ENCODE measurements around the gene RPL31.

The RPL31 gene

GRCh38 chr2:101041413-101041812 lies 39.3 kb downstream of the RPL31 start:
- Histone ChIP-seq H3K27ac (replicated peaks) (peak overlapping the region; percentile 23; the same call in 1 of the 2 replicates), H3K4me3 (replicated peaks; ENCODE audit: insufficient read depth, low read length) (no peak overlapping the region), H3K27me3 (ENCODE audit: insufficient read depth, poor library complexity, severe bottlenecking) (no peaks in the 10 kb centered on the region)
- peak; percentile 42 to 69 for DNase-seq (ENCODE audit: low read depth in 1 of 2, low spot score in 1 of 2)
- TF ChIP-seq POLR2AphosphoS5 (IDR thresholded peaks at IDR 0.05; ENCODE audit: low read depth) (no peak), SPI1 (IDR thresholded peaks at IDR 0.05; ENCODE audit: borderline replicate concordance, low read depth) (peak; percentile 94), GABPA (IDR thresholded peaks at IDR 0.05; ENCODE audit: low read depth) (no peak)

- no peak overlapping the region for H3K4me3 ChIP-seq (replicated peaks; ENCODE audit: insufficient read depth, low read length)
- H3K27ac ChIP-seq (replicated peaks), result no peak overlapping the region
- no peak for DNase-seq (ENCODE audit: low read depth in 1 of 2, low spot score in 1 of 2)
- no peaks in the 10 kb centered on the region for H3K27me3 ChIP-seq (ENCODE audit: insufficient read depth, poor library complexity, severe bottlenecking)
- TF ChIP-seq, protein P1, sequence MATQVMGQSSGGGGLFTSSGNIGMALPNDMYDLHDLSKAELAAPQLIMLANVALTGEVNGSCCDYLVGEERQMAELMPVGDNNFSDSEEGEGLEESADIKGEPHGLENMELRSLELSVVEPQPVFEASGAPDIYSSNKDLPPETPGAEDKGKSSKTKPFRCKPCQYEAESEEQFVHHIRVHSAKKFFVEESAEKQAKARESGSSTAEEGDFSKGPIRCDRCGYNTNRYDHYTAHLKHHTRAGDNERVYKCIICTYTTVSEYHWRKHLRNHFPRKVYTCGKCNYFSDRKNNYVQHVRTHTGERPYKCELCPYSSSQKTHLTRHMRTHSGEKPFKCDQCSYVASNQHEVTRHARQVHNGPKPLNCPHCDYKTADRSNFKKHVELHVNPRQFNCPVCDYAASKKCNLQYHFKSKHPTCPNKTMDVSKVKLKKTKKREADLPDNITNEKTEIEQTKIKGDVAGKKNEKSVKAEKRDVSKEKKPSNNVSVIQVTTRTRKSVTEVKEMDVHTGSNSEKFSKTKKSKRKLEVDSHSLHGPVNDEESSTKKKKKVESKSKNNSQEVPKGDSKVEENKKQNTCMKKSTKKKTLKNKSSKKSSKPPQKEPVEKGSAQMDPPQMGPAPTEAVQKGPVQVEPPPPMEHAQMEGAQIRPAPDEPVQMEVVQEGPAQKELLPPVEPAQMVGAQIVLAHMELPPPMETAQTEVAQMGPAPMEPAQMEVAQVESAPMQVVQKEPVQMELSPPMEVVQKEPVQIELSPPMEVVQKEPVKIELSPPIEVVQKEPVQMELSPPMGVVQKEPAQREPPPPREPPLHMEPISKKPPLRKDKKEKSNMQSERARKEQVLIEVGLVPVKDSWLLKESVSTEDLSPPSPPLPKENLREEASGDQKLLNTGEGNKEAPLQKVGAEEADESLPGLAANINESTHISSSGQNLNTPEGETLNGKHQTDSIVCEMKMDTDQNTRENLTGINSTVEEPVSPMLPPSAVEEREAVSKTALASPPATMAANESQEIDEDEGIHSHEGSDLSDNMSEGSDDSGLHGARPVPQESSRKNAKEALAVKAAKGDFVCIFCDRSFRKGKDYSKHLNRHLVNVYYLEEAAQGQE (IDR thresholded peaks at IDR 0.05; ENCODE audit: insufficient replicate concordance, low read depth), result no peak
- TF ChIP-seq SPI1 (IDR thresholded peaks at IDR 0.05; ENCODE audit: borderline replicate concordance, low read depth) (no peak), POLR2AphosphoS5 (IDR thresholded peaks at IDR 0.05; ENCODE audit: low read depth) (no peak), CTCF (IDR thresholded peaks at IDR 0.05; ENCODE audit: insufficient read depth, low read length) (no peak), GABPA (IDR thresholded peaks at IDR 0.05; ENCODE audit: low read depth) (no peak)
These were observed 43.2 kb downstream of the RPL31 start for GRCh38 chr2:101045330-101045729.

- no peak overlapping the region for H3K4me3 ChIP-seq (replicated peaks; ENCODE audit: insufficient read depth, low read length)
- no peak overlapping the region for H3K27ac ChIP-seq (replicated peaks)
- H3K27me3 ChIP-seq (ENCODE audit: insufficient read depth, poor library complexity, severe bottlenecking), result no peaks in the 10 kb centered on the region
- DNase-seq (ENCODE audit: low read depth in 1 of 2, low spot score in 1 of 2), result no peak
- TF ChIP-seq, protein P1 (IDR thresholded peaks at IDR 0.05; ENCODE audit: insufficient replicate concordance, low read depth), result no peak
- no peak for TF ChIP-seq CTCF (IDR thresholded peaks at IDR 0.05; ENCODE audit: insufficient read depth, low read length)
- no peak for TF ChIP-seq SPI1 (IDR thresholded peaks at IDR 0.05; ENCODE audit: borderline replicate concordance, low read depth)
- no peak for TF ChIP-seq GABPA (IDR thresholded peaks at IDR 0.05; ENCODE audit: low read depth)
- TF ChIP-seq POLR2AphosphoS5 (IDR thresholded peaks at IDR 0.05; ENCODE audit: low read depth), result no peak
These were observed 45.1 kb downstream of the RPL31 start for GRCh38 chr2:101047075-101047766.

- no peak overlapping the region for H3K4me3 ChIP-seq (replicated peaks; ENCODE audit: insufficient read depth, low read length)
- H3K27me3 ChIP-seq (ENCODE audit: insufficient read depth, poor library complexity, severe bottlenecking), result no peaks in the 10 kb centered on the region
- TF ChIP-seq, protein P1 (IDR thresholded peaks at IDR 0.05; ENCODE audit: insufficient replicate concordance, low read depth), result no peak
- no peak for TF ChIP-seq SPI1 (IDR thresholded peaks at IDR 0.05; ENCODE audit: borderline replicate concordance, low read depth)
- no peak for TF ChIP-seq GABPA (IDR thresholded peaks at IDR 0.05; ENCODE audit: low read depth)
- TF ChIP-seq CTCF (IDR thresholded peaks at IDR 0.05; ENCODE audit: insufficient read depth, low read length), result no peak
- TF ChIP-seq POLR2AphosphoS5 (IDR thresholded peaks at IDR 0.05; ENCODE audit: low read depth), result no peak
- H3K27ac ChIP-seq (replicated peaks), result no peak overlapping the region
- DNase-seq (ENCODE audit: low read depth in 1 of 2, low spot score in 1 of 2), result no peak
These were observed 45.7 kb downstream of the RPL31 start for GRCh38 chr2:101047774-101048173.
